Measurements from ENCODE around the gene GRID1. TPM values are rescaled to one million over a fixed set of nuclear protein-coding genes. Genes with fewer than 3 reads are reported as not detected.
A peak's percentile ranks its signal among the peaks of the same experiment; 100 is the strongest.
"Not testable (repeated sequence)": the region's sequence is repeated elsewhere in the genome, so short reads cannot be mapped to it uniquely, and the experiment has no call there.

GRID1 gene
- total RNA-seq, 1 donor from 2014 or later = 1.4 TPM

- DNase-seq = no peak
Observed at GRCh38 chr10:85979598-85979997, 387.0 kb downstream of the GRID1 start.

- DNase-seq = peak; percentile 30
Observed at GRCh38 chr10:85978566-85979358, 387.8 kb downstream of the GRID1 start.

- DNase-seq = no peak
Observed at GRCh38 chr10:85977642-85978041, 389.0 kb downstream of the GRID1 start.

GRCh38 chr10:85976267-85976793 lies 390.3 kb downstream of the GRID1 start:
- no peak for DNase-seq

- DNase-seq = no peak
Observed at GRCh38 chr10:85971494-85971893, 395.1 kb downstream of the GRID1 start.

- DNase-seq = no peak
Observed at GRCh38 chr10:85967594-85967993, 399.0 kb downstream of the GRID1 start.

GRCh38 chr10:85961479-85962067 lies 405.0 kb downstream of the GRID1 start:
- DNase-seq = no peak

GRCh38 chr10:85961073-85961472 lies 405.5 kb downstream of the GRID1 start:
- peak; percentile 3 for DNase-seq

GRCh38 chr10:85959239-85959638 lies 407.4 kb downstream of the GRID1 start:
- no peak for DNase-seq

- DNase-seq = no peak
Observed at GRCh38 chr10:85950921-85951320, 415.7 kb downstream of the GRID1 start.

GRCh38 chr10:85946713-85947326 lies 419.8 kb downstream of the GRID1 start:
- no peak for DNase-seq

GRCh38 chr10:85936161-85936560 lies 430.4 kb downstream of the GRID1 start:
- DNase-seq = peak; percentile 54

- DNase-seq = no peak
Observed at GRCh38 chr10:85934586-85934985, 432.0 kb downstream of the GRID1 start.

GRCh38 chr10:85929993-85930392 lies 436.6 kb downstream of the GRID1 start:
- not testable (repeated sequence) for DNase-seq

- DNase-seq = peak; percentile 13
Observed at GRCh38 chr10:85927952-85928665, 438.5 kb downstream of the GRID1 start.

- no peak for DNase-seq
Observed at GRCh38 chr10:85926986-85927385, 439.6 kb downstream of the GRID1 start.

GRCh38 chr10:85926136-85926535 lies 440.5 kb downstream of the GRID1 start:
- DNase-seq = no peak

GRCh38 chr10:85925201-85925750 lies 441.3 kb downstream of the GRID1 start:
- no peak for DNase-seq

GRCh38 chr10:85924382-85925102 lies 442.1 kb downstream of the GRID1 start:
- no peak for DNase-seq

GRCh38 chr10:85922356-85923129 lies 444.1 kb downstream of the GRID1 start:
- peak; percentile 58 for DNase-seq

GRCh38 chr10:85921789-85922188 lies 444.8 kb downstream of the GRID1 start:
- no peak for DNase-seq
